GM18909 (cell line): Measurements from ENCODE around the gene ACBD7.

Experiments
- ATAC-seq: cut with Tn5 transposase; IDR thresholded peaks from one replicate; pipeline ENCODE4 v1.9.1; 2021; ENCODE audit warnings: mild to moderate bottlenecking; ENCODE audit not compliant: unreplicated experiment, poor library complexity

ACBD7 gene

DNA sequence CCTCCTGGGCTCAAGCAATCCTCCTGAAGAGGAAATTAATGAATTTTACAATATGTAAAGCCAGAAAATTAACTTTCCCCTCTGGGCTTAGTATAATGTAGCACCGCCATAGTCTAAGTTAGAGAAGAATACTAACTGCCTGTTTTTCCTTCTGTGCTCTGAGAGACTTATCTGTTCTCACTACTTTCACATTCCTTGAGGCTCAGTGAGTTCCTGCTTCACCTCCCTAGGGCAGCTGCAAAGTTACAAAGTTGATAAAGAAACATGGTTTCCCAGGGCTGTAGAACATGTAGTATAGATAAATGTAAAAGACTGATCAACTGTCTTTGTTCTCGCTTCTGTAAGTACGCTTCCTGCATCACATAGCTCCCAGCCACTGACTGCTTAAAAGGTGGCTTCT lies 60.8 kb downstream of the ACBD7 start:
- no peak for ATAC-seq
